ENCODE measurements around the gene PLA2G2C.

DNA sequence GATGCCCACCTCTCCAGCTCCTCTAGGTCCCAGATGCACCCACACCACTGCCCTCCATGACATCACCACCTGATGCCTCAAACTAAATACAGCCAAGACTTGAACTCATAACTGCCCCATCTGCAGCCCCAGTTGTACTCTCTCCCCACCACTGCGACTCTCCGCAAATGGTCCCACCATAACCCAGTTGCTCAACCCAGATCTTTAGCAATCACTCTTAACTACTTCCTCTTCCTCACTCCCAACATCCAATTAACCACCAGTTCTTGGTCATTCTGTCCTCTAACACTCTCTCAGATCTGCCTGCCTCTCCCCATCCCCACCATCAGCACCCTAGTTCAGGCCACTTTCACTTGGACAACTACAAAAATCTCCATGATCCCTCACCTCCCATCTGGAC lies 36.8 kb upstream of the PLA2G2C start:
- TF ChIP-seq, protein P1, sequence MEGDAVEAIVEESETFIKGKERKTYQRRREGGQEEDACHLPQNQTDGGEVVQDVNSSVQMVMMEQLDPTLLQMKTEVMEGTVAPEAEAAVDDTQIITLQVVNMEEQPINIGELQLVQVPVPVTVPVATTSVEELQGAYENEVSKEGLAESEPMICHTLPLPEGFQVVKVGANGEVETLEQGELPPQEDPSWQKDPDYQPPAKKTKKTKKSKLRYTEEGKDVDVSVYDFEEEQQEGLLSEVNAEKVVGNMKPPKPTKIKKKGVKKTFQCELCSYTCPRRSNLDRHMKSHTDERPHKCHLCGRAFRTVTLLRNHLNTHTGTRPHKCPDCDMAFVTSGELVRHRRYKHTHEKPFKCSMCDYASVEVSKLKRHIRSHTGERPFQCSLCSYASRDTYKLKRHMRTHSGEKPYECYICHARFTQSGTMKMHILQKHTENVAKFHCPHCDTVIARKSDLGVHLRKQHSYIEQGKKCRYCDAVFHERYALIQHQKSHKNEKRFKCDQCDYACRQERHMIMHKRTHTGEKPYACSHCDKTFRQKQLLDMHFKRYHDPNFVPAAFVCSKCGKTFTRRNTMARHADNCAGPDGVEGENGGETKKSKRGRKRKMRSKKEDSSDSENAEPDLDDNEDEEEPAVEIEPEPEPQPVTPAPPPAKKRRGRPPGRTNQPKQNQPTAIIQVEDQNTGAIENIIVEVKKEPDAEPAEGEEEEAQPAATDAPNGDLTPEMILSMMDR (IDR thresholded peaks at IDR 0.05; ENCODE audit: low read length): no peak
- TF ChIP-seq EZH2 (optimal IDR thresholded peaks at IDR 0.05; ENCODE audit: low read depth, low read length): no peak
